M059J (cell line): Measurements from ENCODE around the gene SLC25A10. TPM values are rescaled to one million over a fixed set of nuclear protein-coding genes. Genes with fewer than 3 reads are reported as not detected.

Experiments
- DNase-seq: peaks from one replicate; pipeline ENCODE4 v3.0.0-alpha.2; 2012; ENCODE audit warnings: low read depth
- total RNA-seq: library from RNA; depleted of rRNA; stranded (reverse); fragments of >200 nt; shearing (Covaris generic); gene quantifications from 2 replicates; pipeline ENCODE4 v1.2.3, GENCODE V29; 2014; rRNA removed

The SLC25A10 gene
- total RNA-seq: 49.0 and 61.8 TPM in 2 replicates

GRCh38 chr17:81711814-81712467, at the start of gene SLC25A10:
TSS of gene SLC25A10 (plus strand) at chr17:81712284. CDS start at chr17:81712427, 143 bp downstream.
- peak; percentile 88 for DNase-seq

GRCh38 chr17:81664051-81664470, 48.0 kb upstream of the SLC25A10 start:
- DNase-seq: no peak

GRCh38 chr17:81665205-81666091, 46.6 kb upstream of the SLC25A10 start:
- DNase-seq: peak; percentile 18

GRCh38 chr17:81666092-81666341, 46.1 kb upstream of the SLC25A10 start:
- peak; percentile 29 for DNase-seq

- DNase-seq: peak; percentile 94
These were observed 45.5 kb upstream of the SLC25A10 start, which contains the start of the genes CCDC137 and OXLD1 for GRCh38 chr17:81666342-81667191. TSS of gene CCDC137 (plus strand) at chr17:81666737. CDS start at chr17:81666767, 30 bp downstream. TSS of gene OXLD1 (minus strand) at chr17:81666605. CDS start at chr17:81666577, 28 bp downstream.

- DNase-seq: no peak
These were observed 44.3 kb upstream of the SLC25A10 start for GRCh38 chr17:81667754-81668153.

- no peak for DNase-seq
These were observed 39.6 kb upstream of the SLC25A10 start for GRCh38 chr17:81672504-81672903.

GRCh38 chr17:81672954-81673353, 39.1 kb upstream of the SLC25A10 start:
- DNase-seq: no peak

- DNase-seq: no peak
These were observed 38.4 kb upstream of the SLC25A10 start for GRCh38 chr17:81673561-81674258.

GRCh38 chr17:81675515-81676221, 36.4 kb upstream of the SLC25A10 start:
- DNase-seq: peak; percentile 32

- DNase-seq: no peak
These were observed 35.2 kb upstream of the SLC25A10 start for GRCh38 chr17:81676906-81677305.

GRCh38 chr17:81680150-81680549, 31.9 kb upstream of the SLC25A10 start:
- DNase-seq: no peak

- no peak for DNase-seq
These were observed 30.4 kb upstream of the SLC25A10 start for GRCh38 chr17:81681672-81682071.

- no peak for DNase-seq
These were observed 29.4 kb upstream of the SLC25A10 start for GRCh38 chr17:81682565-81683207.

- no peak for DNase-seq
These were observed 28.9 kb upstream of the SLC25A10 start for GRCh38 chr17:81683208-81683583.

GRCh38 chr17:81683584-81684441, 28.3 kb upstream of the SLC25A10 start, which contains the start of the genes ARL16 and HGS:
TSS of gene ARL16 (minus strand) at chr17:81683797. CDS start at chr17:81683753, 44 bp downstream.
TSS of gene HGS (plus strand) at chr17:81684011. CDS start at chr17:81684067, 56 bp downstream.
- DNase-seq: peak; percentile 98

- peak; percentile 89 for DNase-seq
These were observed 27.6 kb upstream of the SLC25A10 start for GRCh38 chr17:81684442-81684911.

GRCh38 chr17:81685108-81685507, 27.0 kb upstream of the SLC25A10 start:
- DNase-seq: peak; percentile 84

- no peak for DNase-seq
These were observed 25.5 kb upstream of the SLC25A10 start for GRCh38 chr17:81686614-81687013.
